ENCODE results near the gene PXK. TPM values are rescaled to one million over a fixed set of nuclear protein-coding genes. Genes with fewer than 3 reads are reported as not detected.
A peak's percentile ranks its signal among the peaks of the same experiment; 100 is the strongest.

PXK gene
- total and polyA plus RNA-seq, 12 donors = 5.6 to 40.5 (median 25.3) TPM

- peaks cover 8 to 16% of the 10 kb centered on the region in 2 donors for H3K4me1 ChIP-seq (replicated peaks in 1 of 2)
- no peaks in the 10 kb centered on the region for H3K9me3 ChIP-seq (replicated peaks in 1 of 3)
- intact Hi-C loops (cut with DNase I) = loop anchor here (5.0 to 10.0 kb wide), 3 partner anchors 87 to 230 kb away; no protein-coding TSS in a partner anchor
- DNase-seq = peak; percentile 54 to 83 (median 63)
- TF ChIP-seq CTCF (IDR thresholded peaks at IDR 0.05) (peak; percentile 77 to 94 (median 90)), POLR2A (IDR thresholded peaks at IDR 0.05) (no peak)
- no peak overlapping the region for H3K4me3 ChIP-seq
- H3K27ac ChIP-seq = peak overlapping the region in 1 of 5 donors; percentile 3
- H3K27me3 ChIP-seq = no peaks in the 10 kb centered on the region
- peaks cover 0 to 26% of the 10 kb centered on the region in 2 donors for H3K36me3 ChIP-seq (replicated peaks in 1 of 2)
Observed at GRCh38 chr3:58414538-58415197, 82.0 kb downstream of the PXK start.

- H3K4me1 ChIP-seq (replicated peaks in 1 of 2) = peaks cover 8 to 16% of the 10 kb centered on the region in 2 donors
- H3K27ac ChIP-seq = no peak overlapping the region
- no peak for TF ChIP-seq CTCF (IDR thresholded peaks at IDR 0.05)
- TF ChIP-seq POLR2A (IDR thresholded peaks at IDR 0.05) = no peak
- H3K36me3 ChIP-seq (replicated peaks in 1 of 2) = peaks cover 0 to 17% of the 10 kb centered on the region in 2 donors
- H3K27me3 ChIP-seq = no peaks in the 10 kb centered on the region
- H3K4me3 ChIP-seq = no peak overlapping the region
- no peak for DNase-seq
- H3K9me3 ChIP-seq (replicated peaks in 1 of 3) = no peaks in the 10 kb centered on the region
- intact Hi-C loops (cut with DNase I) = loop anchor here in 1 of 2 donors (5.0 to 10.0 kb wide), 2 partner anchors 94 to 231 kb away; no protein-coding TSS in a partner anchor
- 87 to 100% (median 96%) methylated on average over 2 of the region's 2 CpGs for WGBS, 4 donors
Observed at GRCh38 chr3:58416191-58416590, 83.5 kb downstream of the PXK start.

GRCh38 chr3:58417075-58417474, 84.4 kb downstream of the PXK start:
- H3K36me3 ChIP-seq (replicated peaks in 1 of 2) = peaks cover 0 to 18% of the 10 kb centered on the region in 2 donors
- 79 to 94% (median 89%) methylated on average over 2 of the region's 2 CpGs for WGBS, 4 donors
- DNase-seq = no peak
- no peaks in the 10 kb centered on the region for H3K9me3 ChIP-seq (replicated peaks in 1 of 3)
- H3K4me1 ChIP-seq (replicated peaks in 1 of 2) = peaks cover 8 to 16% of the 10 kb centered on the region in 2 donors
- no peaks in the 10 kb centered on the region for H3K27me3 ChIP-seq
- no peak overlapping the region for H3K27ac ChIP-seq
- intact Hi-C loops (cut with DNase I) = loop anchor here in 1 of 2 donors (5.0 to 10.0 kb wide), 2 partner anchors 95 to 232 kb away; no protein-coding TSS in a partner anchor
- no peak overlapping the region for H3K4me3 ChIP-seq
- TF ChIP-seq POLR2A (IDR thresholded peaks at IDR 0.05) = no peak

- DNase-seq = peak in 4 of 7 donors; percentile 27 to 52 (median 38)
- Histone ChIP-seq H3K36me3 (replicated peaks in 1 of 2) (peaks cover 0 to 12% of the 10 kb centered on the region in 2 donors), H3K27me3 (no peaks in the 10 kb centered on the region), H3K4me3 (no peak overlapping the region), H3K4me1 (replicated peaks in 1 of 2) (peaks cover 8 to 16% of the 10 kb centered on the region in 2 donors), H3K9me3 (replicated peaks in 1 of 3) (no peaks in the 10 kb centered on the region), H3K27ac (peak overlapping the region in 3 of 5 donors; percentile 11 to 42 (median 31))
- WGBS, 4 donors = 43 to 69% (median 53%) methylated on average over 6 of the region's 6 CpGs
- intact Hi-C loops (cut with DNase I) = loop anchor here in 1 of 2 donors (5.0 to 10.0 kb wide), 2 partner anchors 96 to 233 kb away; no protein-coding TSS in a partner anchor
- TF ChIP-seq POLR2A (IDR thresholded peaks at IDR 0.05) (no peak), CTCF (IDR thresholded peaks at IDR 0.05) (no peak)
Observed at GRCh38 chr3:58418227-58418626, 85.5 kb downstream of the PXK start.
